Liver (tissue), 9 donors: Measurements from ENCODE around the gene LRRN2. TPM values are rescaled to one million over a fixed set of nuclear protein-coding genes. Genes with fewer than 3 reads are reported as not detected.

Experiments
- DNase-seq: peaks from one replicate; pipeline ENCODE4 v3.0.0-alpha.2; 2017; ENCODE audit warnings: low spot score
- H3K27ac ChIP-seq, 2 donors: one replicate each; pipeline ENCODE4 v1.7.0; 2013; ENCODE audit warnings: inconsistent platforms in 2 of 2, low read length in 2 of 2, control low read depth in 1 of 2, low read depth in 1 of 2, mild to moderate bottlenecking in 1 of 2
- H3K27me3 ChIP-seq, 4 donors: one replicate each; pipeline versions ENCODE4 v1.6.1 to v1.7.0; 2013; ENCODE audit warnings: low read length in 3 of 4, inconsistent platforms in 1 of 4, mild to moderate bottlenecking in 1 of 4, moderate library complexity in 1 of 4; ENCODE audit not compliant: control insufficient read depth in 4 of 4, insufficient read depth in 4 of 4
- H3K36me3 ChIP-seq, 4 donors: one replicate each; pipeline versions ENCODE4 v1.6.1 to v1.7.0; 2013; ENCODE audit warnings: low read length in 3 of 4, mild to moderate bottlenecking in 3 of 4, low read depth in 1 of 4, moderate library complexity in 1 of 4; ENCODE audit not compliant: control insufficient read depth in 4 of 4, insufficient read depth in 3 of 4
- H3K4me1 ChIP-seq, 4 donors: one replicate each; pipeline versions ENCODE4 v1.6.1 to v1.7.0; 2013; ENCODE audit warnings: low read length in 3 of 4, mild to moderate bottlenecking in 3 of 4, moderate library complexity in 1 of 4; ENCODE audit not compliant: control insufficient read depth in 4 of 4, insufficient read depth in 4 of 4
- H3K4me3 ChIP-seq, 3 donors: one replicate each; pipeline versions ENCODE4 v1.6.1 to v1.7.0; 2013; ENCODE audit warnings: low read length in 3 of 3, control low read depth in 1 of 3, low read depth in 1 of 3, mild to moderate bottlenecking in 1 of 3
- H3K9ac ChIP-seq, 2 donors: one replicate each; pipeline ENCODE4 v1.7.0; 2013; ENCODE audit warnings: low read length in 2 of 2, mild to moderate bottlenecking in 2 of 2, moderate library complexity in 2 of 2, control low read depth in 1 of 2, low read depth in 1 of 2
- H3K9me3 ChIP-seq, 4 donors: one replicate each; pipeline versions ENCODE4 v1.6.1 to v1.7.0; 2013; ENCODE audit warnings: low read length in 3 of 4; ENCODE audit not compliant: control insufficient read depth in 4 of 4
- EGR1 ChIP-seq, 2 donors: IDR thresholded peaks; 2 replicates each; pipeline ENCODE4 v1.6.1; 2016 to 2018; ENCODE audit warnings: antibody characterized with exemption in 2 of 2, low read depth in 2 of 2
- FOXA1 ChIP-seq: IDR thresholded peaks from 2 replicates; pipeline ENCODE4 v1.6.1; 2016; ENCODE audit warnings: antibody characterized with exemption
- FOXA2 ChIP-seq: IDR thresholded peaks from 2 replicates; pipeline ENCODE4 v1.6.1; 2016; ENCODE audit warnings: antibody characterized with exemption
- GABPA ChIP-seq, 2 donors: IDR thresholded peaks in 1 of 2; conservative IDR thresholded peaks in 1 of 2; 2 replicates each; pipeline ENCODE4 v1.6.1; 2016; ENCODE audit warnings: antibody characterized with exemption in 2 of 2, mild to moderate bottlenecking in 1 of 2, moderate library complexity in 1 of 2
- HNF4A ChIP-seq, 2 donors: conservative IDR thresholded peaks; 2 replicates each; pipeline ENCODE4 v1.6.1; 2016; ENCODE audit warnings: antibody characterized with exemption in 2 of 2, mild to moderate bottlenecking in 2 of 2
- HNF4G ChIP-seq: IDR thresholded peaks from 2 replicates; pipeline ENCODE4 v1.6.1; 2016; ENCODE audit warnings: antibody characterized with exemption
- JUND ChIP-seq, 2 donors: IDR thresholded peaks; 2 replicates each; pipeline ENCODE4 v1.6.1; 2016; ENCODE audit warnings: antibody characterized with exemption in 2 of 2
- NR2F2 ChIP-seq: IDR thresholded peaks from 2 replicates; pipeline ENCODE4 v1.6.1; 2016; ENCODE audit warnings: antibody characterized with exemption
- RAD21 ChIP-seq, 2 donors: IDR thresholded peaks; 2 replicates each; pipeline ENCODE4 v1.6.1; 2016; ENCODE audit warnings: antibody characterized with exemption in 2 of 2, mild to moderate bottlenecking in 2 of 2
- RXRA ChIP-seq, 2 donors: IDR thresholded peaks; 2 replicates each; pipeline ENCODE4 v1.6.1; 2017 to 2018; ENCODE audit warnings: antibody characterized with exemption in 2 of 2, mild to moderate bottlenecking in 1 of 2
- SP1 ChIP-seq: IDR thresholded peaks from 2 replicates; pipeline ENCODE4 v1.6.1; 2018; ENCODE audit warnings: antibody characterized with exemption, mild to moderate bottlenecking
- TAF1 ChIP-seq: conservative IDR thresholded peaks from 2 replicates; pipeline ENCODE4 v1.6.1; 2016; ENCODE audit warnings: antibody characterized with exemption, mild to moderate bottlenecking
- YY1 ChIP-seq: IDR thresholded peaks from 2 replicates; pipeline ENCODE4 v1.6.1; 2016; ENCODE audit warnings: antibody characterized with exemption, mild to moderate bottlenecking
- WGBS: extraction: QIAGEN DNeasy Blood & Tissue Kit; methylation state at CpG from one replicate; pipeline ENCODE4 v1.1.7; 2013; 5-methylcytosine and 5-hydroxymethylcytosine counted together
- polyA plus RNA-seq, 2 donors: library from polyadenylated mRNA; stranded (reverse) in 1 of 2; unstranded in 1 of 2; fragments of 200-250 nt in 1 of 2; fragments of >200 nt in 1 of 2; fragmentation: Nextera tagmentation in 1 of 2; extraction: Ambion mirVana in 1 of 2; gene quantifications; one replicate each; pipeline versions ENCODE4 v1.2.1 to v1.2.3, GENCODE V29; 2013 to 2015
- total RNA-seq, 2 donors: library from RNA; depleted of rRNA; stranded (reverse); fragments of >200 nt; gene quantifications; one replicate each; pipeline ENCODE4 v1.2.3, GENCODE V29; 2014
- TF ChIP-seq, protein P1 (sequence below): IDR thresholded peaks from 2 replicates; pipeline ENCODE4 v1.6.1; 2016; ENCODE audit warnings: antibody characterized with exemption
- TF ChIP-seq, protein P2 (sequence below): IDR thresholded peaks from 2 replicates; pipeline ENCODE4 v1.6.1; 2016; ENCODE audit warnings: antibody characterized with exemption
- TF ChIP-seq, protein P3 (sequence below): fragments of 150-350 bp; IDR thresholded peaks from 2 replicates; pipeline ENCODE4 v1.5.1; 2017; ENCODE audit warnings: improper control_type of control experiment, low read depth, low read length; ENCODE audit not compliant: missing input control
- TF ChIP-seq, protein P4 (sequence below): IDR thresholded peaks from 2 replicates; pipeline ENCODE4 v1.6.1; 2016; ENCODE audit warnings: antibody characterized with exemption, mild to moderate bottlenecking
- TF ChIP-seq, protein P5 (sequence below): IDR thresholded peaks from 2 replicates; pipeline ENCODE4 v1.6.1; 2016; ENCODE audit warnings: antibody characterized with exemption
- donor health status: healthy.
- donor health status: healthy.
- donor health status: healthy.
- donor health status: healthy.
- donor health status: healthy.

LRRN2 gene
- total and polyA plus RNA-seq, 4 donors, result 0.13 to 2.8 (median 0.28) TPM

DNA sequence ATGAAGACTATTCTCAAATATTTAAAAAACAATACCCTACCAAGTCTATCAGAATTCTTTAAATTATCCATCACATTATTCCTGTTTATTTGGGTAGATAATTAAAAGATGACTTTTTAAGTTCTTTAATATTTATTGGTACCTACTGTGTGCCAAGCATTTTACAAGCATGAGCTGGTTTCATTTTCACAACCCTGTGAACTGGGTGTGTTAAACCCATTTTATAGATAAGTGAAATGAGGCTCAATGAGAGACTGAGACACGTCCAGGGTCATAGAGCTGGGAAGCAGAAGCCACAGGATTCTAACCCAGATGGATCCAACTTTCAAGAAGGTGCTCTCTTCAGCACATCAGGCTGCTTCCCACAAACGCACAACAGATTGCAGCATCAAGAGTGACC is 12.3 kb downstream of the LRRN2 start:
- 86% methylated on average over 2 of the region's 2 CpGs for WGBS
- H3K27me3 ChIP-seq, result no peaks in the 10 kb centered on the region
- no peak overlapping the region for H3K4me3 ChIP-seq
- no peaks in the 10 kb centered on the region for H3K4me1 ChIP-seq
- no peak overlapping the region for H3K9ac ChIP-seq
- no peaks in the 10 kb centered on the region for H3K9me3 ChIP-seq
- H3K27ac ChIP-seq, result no peak overlapping the region
- DNase-seq, result no peak
- H3K36me3 ChIP-seq, result no peaks in the 10 kb centered on the region
- no peak for TF ChIP-seq GABPA (IDR thresholded peaks at IDR 0.05 in 1 of 2, conservative IDR thresholded peaks at IDR 0.05 in 1 of 2)
- TF ChIP-seq, protein P1, sequence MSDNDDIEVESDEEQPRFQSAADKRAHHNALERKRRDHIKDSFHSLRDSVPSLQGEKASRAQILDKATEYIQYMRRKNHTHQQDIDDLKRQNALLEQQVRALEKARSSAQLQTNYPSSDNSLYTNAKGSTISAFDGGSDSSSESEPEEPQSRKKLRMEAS, result no peak
- TF ChIP-seq, protein P2, sequence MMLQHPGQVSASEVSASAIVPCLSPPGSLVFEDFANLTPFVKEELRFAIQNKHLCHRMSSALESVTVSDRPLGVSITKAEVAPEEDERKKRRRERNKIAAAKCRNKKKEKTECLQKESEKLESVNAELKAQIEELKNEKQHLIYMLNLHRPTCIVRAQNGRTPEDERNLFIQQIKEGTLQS, result no peak
- TF ChIP-seq, protein P3, sequence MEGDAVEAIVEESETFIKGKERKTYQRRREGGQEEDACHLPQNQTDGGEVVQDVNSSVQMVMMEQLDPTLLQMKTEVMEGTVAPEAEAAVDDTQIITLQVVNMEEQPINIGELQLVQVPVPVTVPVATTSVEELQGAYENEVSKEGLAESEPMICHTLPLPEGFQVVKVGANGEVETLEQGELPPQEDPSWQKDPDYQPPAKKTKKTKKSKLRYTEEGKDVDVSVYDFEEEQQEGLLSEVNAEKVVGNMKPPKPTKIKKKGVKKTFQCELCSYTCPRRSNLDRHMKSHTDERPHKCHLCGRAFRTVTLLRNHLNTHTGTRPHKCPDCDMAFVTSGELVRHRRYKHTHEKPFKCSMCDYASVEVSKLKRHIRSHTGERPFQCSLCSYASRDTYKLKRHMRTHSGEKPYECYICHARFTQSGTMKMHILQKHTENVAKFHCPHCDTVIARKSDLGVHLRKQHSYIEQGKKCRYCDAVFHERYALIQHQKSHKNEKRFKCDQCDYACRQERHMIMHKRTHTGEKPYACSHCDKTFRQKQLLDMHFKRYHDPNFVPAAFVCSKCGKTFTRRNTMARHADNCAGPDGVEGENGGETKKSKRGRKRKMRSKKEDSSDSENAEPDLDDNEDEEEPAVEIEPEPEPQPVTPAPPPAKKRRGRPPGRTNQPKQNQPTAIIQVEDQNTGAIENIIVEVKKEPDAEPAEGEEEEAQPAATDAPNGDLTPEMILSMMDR, result no peak
- TF ChIP-seq EGR1 (IDR thresholded peaks at IDR 0.05; ENCODE audit: low read depth in 2 of 2), result no peak
- TF ChIP-seq, protein P4, sequence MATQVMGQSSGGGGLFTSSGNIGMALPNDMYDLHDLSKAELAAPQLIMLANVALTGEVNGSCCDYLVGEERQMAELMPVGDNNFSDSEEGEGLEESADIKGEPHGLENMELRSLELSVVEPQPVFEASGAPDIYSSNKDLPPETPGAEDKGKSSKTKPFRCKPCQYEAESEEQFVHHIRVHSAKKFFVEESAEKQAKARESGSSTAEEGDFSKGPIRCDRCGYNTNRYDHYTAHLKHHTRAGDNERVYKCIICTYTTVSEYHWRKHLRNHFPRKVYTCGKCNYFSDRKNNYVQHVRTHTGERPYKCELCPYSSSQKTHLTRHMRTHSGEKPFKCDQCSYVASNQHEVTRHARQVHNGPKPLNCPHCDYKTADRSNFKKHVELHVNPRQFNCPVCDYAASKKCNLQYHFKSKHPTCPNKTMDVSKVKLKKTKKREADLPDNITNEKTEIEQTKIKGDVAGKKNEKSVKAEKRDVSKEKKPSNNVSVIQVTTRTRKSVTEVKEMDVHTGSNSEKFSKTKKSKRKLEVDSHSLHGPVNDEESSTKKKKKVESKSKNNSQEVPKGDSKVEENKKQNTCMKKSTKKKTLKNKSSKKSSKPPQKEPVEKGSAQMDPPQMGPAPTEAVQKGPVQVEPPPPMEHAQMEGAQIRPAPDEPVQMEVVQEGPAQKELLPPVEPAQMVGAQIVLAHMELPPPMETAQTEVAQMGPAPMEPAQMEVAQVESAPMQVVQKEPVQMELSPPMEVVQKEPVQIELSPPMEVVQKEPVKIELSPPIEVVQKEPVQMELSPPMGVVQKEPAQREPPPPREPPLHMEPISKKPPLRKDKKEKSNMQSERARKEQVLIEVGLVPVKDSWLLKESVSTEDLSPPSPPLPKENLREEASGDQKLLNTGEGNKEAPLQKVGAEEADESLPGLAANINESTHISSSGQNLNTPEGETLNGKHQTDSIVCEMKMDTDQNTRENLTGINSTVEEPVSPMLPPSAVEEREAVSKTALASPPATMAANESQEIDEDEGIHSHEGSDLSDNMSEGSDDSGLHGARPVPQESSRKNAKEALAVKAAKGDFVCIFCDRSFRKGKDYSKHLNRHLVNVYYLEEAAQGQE, result no peak
- no peak for TF ChIP-seq FOXA2
- no peak for TF ChIP-seq HNF4A (conservative IDR thresholded peaks at IDR 0.05)
- no peak for TF ChIP-seq NR2F2
- TF ChIP-seq HNF4G, result no peak
- no peak for TF ChIP-seq YY1
- no peak for TF ChIP-seq TAF1
- no peak for TF ChIP-seq JUND (IDR thresholded peaks at IDR 0.05)
- no peak for TF ChIP-seq FOXA1
- TF ChIP-seq RAD21 (IDR thresholded peaks at IDR 0.05), result no peak
- TF ChIP-seq RXRA (IDR thresholded peaks at IDR 0.05), result no peak
- no peak for TF ChIP-seq SP1
- TF ChIP-seq, protein P5, sequence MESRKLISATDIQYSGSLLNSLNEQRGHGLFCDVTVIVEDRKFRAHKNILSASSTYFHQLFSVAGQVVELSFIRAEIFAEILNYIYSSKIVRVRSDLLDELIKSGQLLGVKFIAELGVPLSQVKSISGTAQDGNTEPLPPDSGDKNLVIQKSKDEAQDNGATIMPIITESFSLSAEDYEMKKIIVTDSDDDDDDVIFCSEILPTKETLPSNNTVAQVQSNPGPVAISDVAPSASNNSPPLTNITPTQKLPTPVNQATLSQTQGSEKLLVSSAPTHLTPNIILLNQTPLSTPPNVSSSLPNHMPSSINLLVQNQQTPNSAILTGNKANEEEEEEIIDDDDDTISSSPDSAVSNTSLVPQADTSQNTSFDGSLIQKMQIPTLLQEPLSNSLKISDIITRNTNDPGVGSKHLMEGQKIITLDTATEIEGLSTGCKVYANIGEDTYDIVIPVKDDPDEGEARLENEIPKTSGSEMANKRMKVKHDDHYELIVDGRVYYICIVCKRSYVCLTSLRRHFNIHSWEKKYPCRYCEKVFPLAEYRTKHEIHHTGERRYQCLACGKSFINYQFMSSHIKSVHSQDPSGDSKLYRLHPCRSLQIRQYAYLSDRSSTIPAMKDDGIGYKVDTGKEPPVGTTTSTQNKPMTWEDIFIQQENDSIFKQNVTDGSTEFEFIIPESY, result no peak
